ENCODE results near the gene CDC73.

DNA sequence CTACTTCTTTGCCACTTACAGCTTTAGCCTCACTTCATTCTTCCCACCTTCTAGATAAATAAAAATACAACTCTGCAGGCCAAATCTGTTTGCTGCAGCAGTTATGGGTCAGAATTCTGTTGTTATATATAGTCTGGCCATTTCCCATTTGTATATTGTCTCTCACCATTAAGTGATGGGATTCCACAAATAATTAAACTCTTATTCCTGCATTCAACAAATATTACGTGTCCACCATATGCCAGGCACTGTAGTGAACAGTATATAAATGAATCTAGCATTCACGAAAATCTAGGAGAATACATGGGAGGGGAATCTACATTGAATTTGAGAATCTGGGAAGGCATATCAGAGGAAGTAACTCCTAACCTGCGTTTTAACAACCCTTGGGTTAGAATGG lies 11.0 kb upstream of the CDC73 start:
- TF ChIP-seq, protein P1, sequence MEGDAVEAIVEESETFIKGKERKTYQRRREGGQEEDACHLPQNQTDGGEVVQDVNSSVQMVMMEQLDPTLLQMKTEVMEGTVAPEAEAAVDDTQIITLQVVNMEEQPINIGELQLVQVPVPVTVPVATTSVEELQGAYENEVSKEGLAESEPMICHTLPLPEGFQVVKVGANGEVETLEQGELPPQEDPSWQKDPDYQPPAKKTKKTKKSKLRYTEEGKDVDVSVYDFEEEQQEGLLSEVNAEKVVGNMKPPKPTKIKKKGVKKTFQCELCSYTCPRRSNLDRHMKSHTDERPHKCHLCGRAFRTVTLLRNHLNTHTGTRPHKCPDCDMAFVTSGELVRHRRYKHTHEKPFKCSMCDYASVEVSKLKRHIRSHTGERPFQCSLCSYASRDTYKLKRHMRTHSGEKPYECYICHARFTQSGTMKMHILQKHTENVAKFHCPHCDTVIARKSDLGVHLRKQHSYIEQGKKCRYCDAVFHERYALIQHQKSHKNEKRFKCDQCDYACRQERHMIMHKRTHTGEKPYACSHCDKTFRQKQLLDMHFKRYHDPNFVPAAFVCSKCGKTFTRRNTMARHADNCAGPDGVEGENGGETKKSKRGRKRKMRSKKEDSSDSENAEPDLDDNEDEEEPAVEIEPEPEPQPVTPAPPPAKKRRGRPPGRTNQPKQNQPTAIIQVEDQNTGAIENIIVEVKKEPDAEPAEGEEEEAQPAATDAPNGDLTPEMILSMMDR (IDR thresholded peaks at IDR 0.05; ENCODE audit: low read depth, low read length, poor library complexity, severe bottlenecking) = no peak
- TF ChIP-seq EZH2phosphoT487 (IDR thresholded peaks at IDR 0.05; ENCODE audit: borderline replicate concordance, low read length) = no peak
